Measurements from ENCODE around the gene CMIP.

GRCh38 chr16:81470796-81471636, 26.4 kb downstream of the CMIP start:
- TF ChIP-seq CTCF (IDR thresholded peaks at IDR 0.05), result no peak
- no peak for TF ChIP-seq POLR2A (IDR thresholded peaks at IDR 0.05)
- TF ChIP-seq POLR2AphosphoS5 (IDR thresholded peaks at IDR 0.05), result no peak
- no peak for TF ChIP-seq EP300 (IDR thresholded peaks at IDR 0.05; ENCODE audit: low read depth)

All from transverse colon (tissue), 4 donors.